Measurements from ENCODE around the gene C10orf71. TPM values are rescaled to one million over a fixed set of nuclear protein-coding genes. Genes with fewer than 3 reads are reported as not detected.

Gene C10orf71
- polyA plus RNA-seq, 4 donors = under 0.01 to 0.16 TPM; not detected in 2

DNA sequence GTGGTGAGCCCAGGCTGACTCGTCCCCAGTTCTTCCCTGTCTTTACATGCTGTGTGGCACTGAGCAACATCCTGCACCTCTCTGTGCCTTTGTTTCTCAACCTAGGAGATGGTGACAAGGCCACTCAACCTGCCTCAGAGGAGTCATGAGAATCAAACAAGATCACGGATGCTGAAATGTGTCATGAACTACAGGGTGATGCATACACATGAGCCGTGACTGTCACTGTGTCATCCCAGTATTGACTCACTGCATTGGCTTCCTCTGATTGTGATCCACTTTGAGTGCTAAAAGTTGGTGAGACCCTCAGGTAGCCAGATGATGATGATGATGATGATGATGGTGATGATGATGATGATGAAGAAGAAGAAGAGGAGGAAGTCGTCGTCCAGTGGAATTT, 11.5 kb downstream of the C10orf71 start:
- no peak overlapping the region for H3K4me3 ChIP-seq (ENCODE audit: low read depth in 1 of 3, low read length in 3 of 3)
- no peaks in the 10 kb centered on the region for H3K36me3 ChIP-seq (ENCODE audit: control insufficient read depth in 3 of 3, insufficient read depth in 2 of 3, low read depth in 1 of 3, low read length in 3 of 3)
- DNase-seq = no peak
- H3K27me3 ChIP-seq (ENCODE audit: control insufficient read depth in 3 of 3, insufficient read depth in 3 of 3, low read length in 3 of 3) = no peaks in the 10 kb centered on the region
- no peaks in the 10 kb centered on the region for H3K4me1 ChIP-seq (ENCODE audit: control insufficient read depth in 3 of 3, insufficient read depth in 2 of 3, low read depth in 1 of 3, low read length in 2 of 3)
- no peak for FAIRE-seq
- H3K27ac ChIP-seq (ENCODE audit: low read depth in 1 of 3, low read length in 2 of 3) = peak overlapping the region in 1 of 3 donors; percentile 26
- 72 to 82% (median 75%) methylated on average over 5 of the region's 5 CpGs for WGBS, 3 donors
- peaks cover 0 to 7% of the 10 kb centered on the region in 2 donors for H3K9me3 ChIP-seq (ENCODE audit: control insufficient read depth in 2 of 2, insufficient read depth in 1 of 2, low read depth in 1 of 2, low read length in 1 of 2)

DNA sequence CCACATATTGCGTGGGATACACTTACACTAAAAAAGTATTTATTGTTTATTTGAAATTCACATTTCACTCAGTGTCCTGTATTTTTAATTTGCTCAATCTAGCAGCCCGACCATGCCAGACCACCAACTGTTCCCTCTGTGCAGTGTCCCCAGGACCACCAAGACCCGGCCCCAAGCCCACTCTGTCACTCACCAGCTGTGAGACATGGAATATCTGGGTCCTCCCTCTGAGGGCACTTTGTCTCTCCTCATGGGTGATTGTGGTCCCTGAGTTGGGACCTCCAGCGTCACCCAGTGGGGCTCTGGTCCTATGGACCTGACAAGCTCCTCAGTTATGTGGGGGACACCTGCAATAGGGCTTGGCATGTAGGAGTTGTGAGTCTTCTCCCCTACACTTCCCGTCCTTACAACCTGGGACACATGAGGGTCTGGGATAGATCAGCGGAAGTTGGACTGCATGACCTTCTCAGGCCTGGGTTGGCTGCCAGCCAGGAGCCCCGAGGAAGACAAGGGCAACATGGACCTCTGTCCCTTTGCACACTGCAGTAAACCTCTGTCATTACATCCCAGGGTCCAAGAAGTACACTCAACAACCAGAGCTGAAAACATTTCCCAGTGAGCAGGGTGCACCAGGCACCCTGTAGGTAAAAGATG, 12.1 kb downstream of the C10orf71 start:
- Histone ChIP-seq H3K4me1 (ENCODE audit: control insufficient read depth in 3 of 3, insufficient read depth in 2 of 3, low read depth in 1 of 3, low read length in 2 of 3) (no peaks in the 10 kb centered on the region), H3K36me3 (ENCODE audit: control insufficient read depth in 3 of 3, insufficient read depth in 2 of 3, low read depth in 1 of 3, low read length in 3 of 3) (no peaks in the 10 kb centered on the region), H3K4me3 (ENCODE audit: low read depth in 1 of 3, low read length in 3 of 3) (no peak overlapping the region), H3K9me3 (ENCODE audit: control insufficient read depth in 2 of 2, insufficient read depth in 1 of 2, low read depth in 1 of 2, low read length in 1 of 2) (peaks cover 0 to 7% of the 10 kb centered on the region in 2 donors), H3K27ac (ENCODE audit: low read depth in 1 of 3, low read length in 2 of 3) (no peak overlapping the region), H3K27me3 (ENCODE audit: control insufficient read depth in 3 of 3, insufficient read depth in 3 of 3, low read length in 3 of 3) (no peaks in the 10 kb centered on the region)
- no peak for FAIRE-seq
- DNase-seq = no peak
- WGBS, 3 donors = 73 to 79% (median 78%) methylated on average over 7 of the region's 7 CpGs

DNA sequence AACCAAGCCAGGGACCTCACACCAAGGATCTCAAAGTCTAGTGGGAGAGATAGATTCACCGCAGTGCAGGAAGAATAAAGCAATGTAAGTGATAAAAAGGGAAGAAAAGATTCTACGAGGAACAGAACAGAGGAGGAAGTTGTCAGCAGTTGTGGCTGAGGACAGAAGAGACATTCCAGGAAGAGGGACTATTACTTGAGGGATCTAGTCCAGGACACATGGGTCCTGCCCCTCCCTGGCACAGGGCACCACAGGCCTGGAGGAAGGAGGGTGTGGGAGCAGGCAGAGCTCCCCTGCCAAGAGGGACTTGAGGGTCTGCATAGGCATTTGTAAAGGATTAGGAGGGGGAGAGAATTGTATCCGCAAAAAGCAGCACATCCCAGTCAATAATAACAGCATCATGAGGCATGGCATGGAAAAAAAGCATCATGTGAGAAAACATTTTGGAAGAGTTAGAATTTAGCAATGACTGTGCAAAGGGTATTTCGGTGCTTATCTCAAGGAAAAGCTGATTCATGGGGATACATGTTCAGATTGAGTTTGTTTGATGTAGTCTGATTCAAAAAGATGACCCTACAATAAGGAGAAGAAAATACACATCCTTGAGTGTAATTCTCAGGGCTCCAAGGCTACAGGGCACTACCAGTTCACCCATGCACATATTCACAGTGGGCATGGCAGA, 12.7 kb downstream of the C10orf71 start:
- WGBS, 3 donors = 72 to 74% (median 74%) methylated on average over 4 of the region's 4 CpGs
- H3K27me3 ChIP-seq (ENCODE audit: control insufficient read depth in 3 of 3, insufficient read depth in 3 of 3, low read length in 3 of 3) = no peaks in the 10 kb centered on the region
- FAIRE-seq = no peak

DNA sequence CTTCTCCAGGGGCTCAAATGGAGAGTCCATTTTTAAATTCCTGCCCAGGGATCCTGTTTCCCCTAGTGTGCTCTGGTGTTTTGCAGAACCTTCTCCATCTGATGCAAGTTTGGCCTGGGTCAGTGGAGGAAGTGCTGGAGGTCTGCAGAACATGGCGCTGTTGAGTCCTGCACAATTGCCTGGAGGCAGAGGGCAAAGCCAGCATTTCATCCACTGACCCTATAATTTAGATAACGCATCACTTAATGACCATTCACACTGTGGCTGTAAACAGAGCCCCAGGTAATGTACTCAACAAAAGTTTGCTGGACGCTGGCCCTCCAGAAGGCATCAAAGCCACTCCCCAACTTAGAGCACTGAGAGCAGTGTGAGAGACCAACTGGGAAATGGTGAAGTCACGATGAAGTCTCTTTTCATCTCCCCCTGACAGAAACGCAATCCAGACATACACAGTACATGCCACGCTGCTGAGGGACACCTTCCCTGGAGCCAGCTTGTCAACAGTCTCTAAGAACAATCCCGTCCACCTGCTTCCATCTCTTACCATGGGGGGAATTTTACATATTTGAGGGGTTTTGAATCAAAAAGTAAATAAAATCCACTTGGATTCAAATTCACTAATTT, 13.4 kb downstream of the C10orf71 start:
- no peak for DNase-seq
- WGBS, 3 donors = 76 to 82% (median 80%) methylated on average over 7 of the region's 7 CpGs

More for the DNA sequence above, 12.7 kb downstream of the C10orf71 start:
- no peak for DNase-seq
- no peak overlapping the region for H3K27ac ChIP-seq (ENCODE audit: low read depth in 1 of 3, low read length in 2 of 3)
- no peaks in the 10 kb centered on the region for H3K36me3 ChIP-seq (ENCODE audit: control insufficient read depth in 3 of 3, insufficient read depth in 2 of 3, low read depth in 1 of 3, low read length in 3 of 3)
- H3K4me3 ChIP-seq (ENCODE audit: low read depth in 1 of 3, low read length in 3 of 3) = no peak overlapping the region
- H3K9me3 ChIP-seq (ENCODE audit: control insufficient read depth in 2 of 2, insufficient read depth in 1 of 2, low read depth in 1 of 2, low read length in 1 of 2) = peaks cover 0 to 7% of the 10 kb centered on the region in 2 donors
- no peaks in the 10 kb centered on the region for H3K4me1 ChIP-seq (ENCODE audit: control insufficient read depth in 3 of 3, insufficient read depth in 2 of 3, low read depth in 1 of 3, low read length in 2 of 3)

DNA sequence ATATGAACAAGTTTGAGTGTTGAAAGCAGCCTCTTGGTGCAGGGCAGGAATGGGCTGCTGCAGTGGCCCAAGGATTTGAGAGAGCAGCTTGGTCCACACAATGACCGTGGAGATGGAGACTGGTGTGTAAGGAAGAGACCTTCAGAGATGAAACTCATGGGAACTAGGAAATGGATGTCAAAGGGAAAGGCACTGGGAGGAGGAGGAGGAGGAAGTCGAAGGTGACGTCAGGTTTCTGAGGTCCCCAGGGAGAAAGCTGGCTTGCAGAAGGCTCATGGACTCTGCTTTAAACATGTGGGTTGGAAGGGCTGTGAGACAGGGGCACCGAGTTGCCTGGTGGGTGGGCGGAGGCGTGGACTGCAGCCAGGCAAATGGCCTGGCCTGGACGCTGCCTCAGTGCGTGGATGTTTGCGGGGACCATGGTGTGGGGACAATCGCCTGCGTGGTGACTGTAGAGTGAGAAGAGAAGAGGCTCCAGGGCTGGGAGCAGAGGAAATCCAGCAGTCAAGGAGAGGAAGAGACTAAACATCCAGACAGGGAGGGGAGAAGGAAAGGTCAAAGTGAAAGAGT, 14.6 kb downstream of the C10orf71 start:
- H3K27me3 ChIP-seq (ENCODE audit: control insufficient read depth in 3 of 3, insufficient read depth in 3 of 3, low read length in 3 of 3) = no peaks in the 10 kb centered on the region
- no peaks in the 10 kb centered on the region for H3K4me1 ChIP-seq (ENCODE audit: control insufficient read depth in 3 of 3, insufficient read depth in 2 of 3, low read depth in 1 of 3, low read length in 2 of 3)
- H3K9me3 ChIP-seq (ENCODE audit: control insufficient read depth in 2 of 2, insufficient read depth in 1 of 2, low read depth in 1 of 2, low read length in 1 of 2) = peaks cover 0 to 7% of the 10 kb centered on the region in 2 donors
- no peak overlapping the region for H3K4me3 ChIP-seq (ENCODE audit: low read depth in 1 of 3, low read length in 3 of 3)
- WGBS, 3 donors = 84 to 92% (median 85%) methylated on average over 11 of the region's 11 CpGs
- no peaks in the 10 kb centered on the region for H3K36me3 ChIP-seq (ENCODE audit: control insufficient read depth in 3 of 3, insufficient read depth in 2 of 3, low read depth in 1 of 3, low read length in 3 of 3)
- no peak overlapping the region for H3K27ac ChIP-seq (ENCODE audit: low read depth in 1 of 3, low read length in 2 of 3)
- FAIRE-seq (no peak), DNase-seq (no peak)

More for the DNA sequence above, 13.4 kb downstream of the C10orf71 start:
- Histone ChIP-seq H3K27ac (ENCODE audit: low read depth in 1 of 3, low read length in 2 of 3) (no peak overlapping the region), H3K27me3 (ENCODE audit: control insufficient read depth in 3 of 3, insufficient read depth in 3 of 3, low read length in 3 of 3) (no peaks in the 10 kb centered on the region), H3K9me3 (ENCODE audit: control insufficient read depth in 2 of 2, insufficient read depth in 1 of 2, low read depth in 1 of 2, low read length in 1 of 2) (peaks cover 0 to 7% of the 10 kb centered on the region in 2 donors), H3K4me1 (ENCODE audit: control insufficient read depth in 3 of 3, insufficient read depth in 2 of 3, low read depth in 1 of 3, low read length in 2 of 3) (no peaks in the 10 kb centered on the region), H3K36me3 (ENCODE audit: control insufficient read depth in 3 of 3, insufficient read depth in 2 of 3, low read depth in 1 of 3, low read length in 3 of 3) (no peaks in the 10 kb centered on the region), H3K4me3 (ENCODE audit: low read depth in 1 of 3, low read length in 3 of 3) (no peak overlapping the region)
- no peak for FAIRE-seq

DNA sequence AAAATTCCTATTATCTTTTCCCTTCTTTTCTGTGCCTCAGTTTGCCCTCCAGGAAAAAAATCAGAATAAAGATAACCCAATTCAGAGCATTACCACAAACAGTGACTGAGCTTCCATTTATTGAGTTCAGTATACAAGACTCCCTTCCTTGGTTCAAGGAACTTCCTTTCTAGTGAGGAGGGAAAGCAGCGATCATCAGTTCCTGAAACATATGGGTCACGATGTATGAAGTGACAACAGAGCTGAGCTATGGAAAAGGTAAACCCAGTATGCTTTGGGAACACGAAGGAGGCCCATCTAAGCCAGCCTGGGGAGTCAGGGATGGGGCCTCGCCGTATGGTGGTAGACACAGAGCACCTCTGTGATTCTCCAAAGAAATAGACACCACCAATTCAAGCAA, 15.8 kb downstream of the C10orf71 start:
- H3K27me3 ChIP-seq (ENCODE audit: control insufficient read depth in 3 of 3, insufficient read depth in 3 of 3, low read length in 3 of 3) = no peaks in the 10 kb centered on the region
- FAIRE-seq (no peak), DNase-seq (no peak)
- no peak overlapping the region for H3K27ac ChIP-seq (ENCODE audit: low read depth in 1 of 3, low read length in 2 of 3)
- no peak overlapping the region for H3K4me3 ChIP-seq (ENCODE audit: low read depth in 1 of 3, low read length in 3 of 3)
- H3K36me3 ChIP-seq (ENCODE audit: control insufficient read depth in 3 of 3, insufficient read depth in 2 of 3, low read depth in 1 of 3, low read length in 3 of 3) = no peaks in the 10 kb centered on the region
- no peaks in the 10 kb centered on the region for H3K4me1 ChIP-seq (ENCODE audit: control insufficient read depth in 3 of 3, insufficient read depth in 2 of 3, low read depth in 1 of 3, low read length in 2 of 3)
- 79 to 87% (median 84%) methylated on average over 5 of the region's 5 CpGs for WGBS, 3 donors
- H3K9me3 ChIP-seq (ENCODE audit: control insufficient read depth in 2 of 2, insufficient read depth in 1 of 2, low read depth in 1 of 2, low read length in 1 of 2) = no peaks in the 10 kb centered on the region

DNA sequence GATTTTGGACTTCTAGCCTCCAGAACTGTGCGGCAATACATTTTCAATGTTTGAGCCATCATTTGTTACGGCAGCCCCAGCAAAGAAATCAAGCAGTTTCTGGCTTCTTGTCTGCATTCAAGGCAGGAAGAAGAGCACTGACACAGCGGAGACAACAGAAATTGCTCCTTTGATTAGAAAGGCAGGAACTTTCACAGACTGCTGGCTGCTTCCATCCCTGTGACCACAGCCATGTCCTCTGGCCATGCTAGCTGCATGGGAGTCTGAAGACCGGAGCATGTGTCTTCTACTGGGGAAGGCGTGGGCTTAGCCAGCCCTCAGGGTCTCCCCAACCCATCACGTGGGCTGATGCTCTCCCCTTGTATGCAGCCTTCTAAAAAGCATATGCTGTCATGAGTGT, 19.1 kb downstream of the C10orf71 start:
- H3K27ac ChIP-seq (ENCODE audit: low read depth in 1 of 3, low read length in 2 of 3) = no peak overlapping the region
- no peaks in the 10 kb centered on the region for H3K9me3 ChIP-seq (ENCODE audit: control insufficient read depth in 2 of 2, insufficient read depth in 1 of 2, low read depth in 1 of 2, low read length in 1 of 2)
- H3K36me3 ChIP-seq (ENCODE audit: control insufficient read depth in 3 of 3, insufficient read depth in 2 of 3, low read depth in 1 of 3, low read length in 3 of 3) = no peaks in the 10 kb centered on the region
- 76 to 91% (median 86%) methylated on average over 6 of the region's 6 CpGs for WGBS, 3 donors
- no peaks in the 10 kb centered on the region for H3K4me1 ChIP-seq (ENCODE audit: control insufficient read depth in 3 of 3, insufficient read depth in 2 of 3, low read depth in 1 of 3, low read length in 2 of 3)
- no peak overlapping the region for H3K4me3 ChIP-seq (ENCODE audit: low read depth in 1 of 3, low read length in 3 of 3)
- DNase-seq (no peak), FAIRE-seq (no peak)
- peaks cover 0 to under 1% (median 0%) of the 10 kb centered on the region in 3 donors for H3K27me3 ChIP-seq (ENCODE audit: control insufficient read depth in 3 of 3, insufficient read depth in 3 of 3, low read length in 3 of 3)

DNA sequence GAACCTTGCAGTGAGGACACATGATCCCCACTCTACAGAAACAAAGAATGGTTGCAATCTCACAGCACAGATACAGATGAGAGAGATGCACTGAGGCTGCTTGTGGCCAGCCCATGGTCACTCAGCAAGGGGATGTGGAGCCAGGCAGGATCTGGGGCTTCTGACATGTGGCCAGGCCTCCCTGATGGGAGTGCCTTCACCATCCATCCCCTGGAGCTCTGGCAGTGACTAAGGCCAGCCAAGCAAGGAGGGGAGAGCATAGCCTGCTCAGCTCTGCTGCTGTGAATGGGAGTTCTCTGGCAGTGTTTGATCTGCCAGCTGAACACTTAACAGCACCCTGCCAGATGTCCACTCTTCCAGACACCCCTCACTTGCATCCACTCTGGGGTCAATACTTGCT, 19.8 kb downstream of the C10orf71 start:
- H3K9me3 ChIP-seq (ENCODE audit: control insufficient read depth in 2 of 2, insufficient read depth in 1 of 2, low read depth in 1 of 2, low read length in 1 of 2) = no peaks in the 10 kb centered on the region
- peaks cover 0 to 4% (median 0%) of the 10 kb centered on the region in 3 donors for H3K27me3 ChIP-seq (ENCODE audit: control insufficient read depth in 3 of 3, insufficient read depth in 3 of 3, low read length in 3 of 3)
- no peak for DNase-seq
- H3K4me1 ChIP-seq (ENCODE audit: control insufficient read depth in 3 of 3, insufficient read depth in 2 of 3, low read depth in 1 of 3, low read length in 2 of 3) = no peaks in the 10 kb centered on the region
- H3K27ac ChIP-seq (ENCODE audit: low read depth in 1 of 3, low read length in 2 of 3) = no peak overlapping the region
- H3K4me3 ChIP-seq (ENCODE audit: low read depth in 1 of 3, low read length in 3 of 3) = no peak overlapping the region
- no peak for FAIRE-seq
- no peaks in the 10 kb centered on the region for H3K36me3 ChIP-seq (ENCODE audit: control insufficient read depth in 3 of 3, insufficient read depth in 2 of 3, low read depth in 1 of 3, low read length in 3 of 3)
